ENCODE measurements around the gene C6orf136.
A peak's percentile ranks its signal among the peaks of the same experiment; 100 is the strongest.

GRCh38 chr6:30672445-30673253, 25.7 kb downstream of the C6orf136 start, which contains the start of gene DHX16:
- TF ChIP-seq CTCF (IDR thresholded peaks at IDR 0.05; ENCODE audit: low read depth, low read length) (peak; percentile 92), POLR2A (IDR thresholded peaks at IDR 0.05; ENCODE audit: extremely low read depth, insufficient read length) (peak; percentile 63), MAX (IDR thresholded peaks at IDR 0.05; ENCODE audit: low read depth, low read length) (peak; percentile 56), MYC (IDR thresholded peaks at IDR 0.05; ENCODE audit: low read depth, low read length) (peak; percentile 72; the same call in 1 of the 2 replicates)
